Esophagus muscularis mucosa (tissue), 4 donors: ENCODE data around the gene BEX3. TPM values are rescaled to one million over a fixed set of nuclear protein-coding genes. Genes with fewer than 3 reads are reported as not detected.
"Not testable (repeated sequence)": the region's sequence is repeated elsewhere in the genome, so short reads cannot be mapped to it uniquely, and the experiment has no call there.

Experiments used
- DNase-seq: peaks from one replicate; pipeline ENCODE4 v3.0.0-alpha.2; 2017; ENCODE audit errors: extremely low spot score
- H3K27ac ChIP-seq, 4 donors: fragments of 200-600 bp; sonication (generic); replicated peaks in 1 of 4; 1 replicate in 3 of 4; 2 replicates in 1 of 4; pipeline ENCODE4 v1.5.1; 2016 to 2019; ENCODE audit warnings: mild to moderate bottlenecking in 1 of 4
- H3K27me3 ChIP-seq, 4 donors: fragments of 200-600 bp; sonication (generic); one replicate each; pipeline versions ENCODE4 v1.5.1 to v1.6.0; 2016 to 2019
- H3K36me3 ChIP-seq, 4 donors: fragments of 200-600 bp; sonication (generic); one replicate each; pipeline ENCODE4 v1.5.1; 2016 to 2019
- H3K4me1 ChIP-seq, 4 donors: fragments of 200-600 bp; sonication (generic); one replicate each; pipeline ENCODE4 v1.5.1; 2016 to 2019
- H3K4me3 ChIP-seq, 4 donors: fragments of 200-600 bp; sonication (generic); 1 replicate in 2 of 4; 2 replicates in 2 of 4; pipeline ENCODE4 v1.5.1; 2016 to 2019; ENCODE audit warnings: mild to moderate bottlenecking in 4 of 4, moderate library complexity in 1 of 4
- H3K9me3 ChIP-seq, 4 donors: fragments of 200-600 bp; sonication (generic); 1 replicate in 3 of 4; 2 replicates in 1 of 4; pipeline ENCODE4 v1.5.1; 2016 to 2019
- EP300 ChIP-seq: sonication (generic); formaldehyde crosslinking; IDR thresholded peaks from one replicate; pipeline ENCODE4 v1.6.1; 2017; ENCODE audit warnings: antibody characterized with exemption
- POLR2A ChIP-seq: fragments of 450-650 bp; IDR thresholded peaks from one replicate; pipeline ENCODE4 v1.6.1; 2017; ENCODE audit warnings: antibody characterized with exemption, moderate library complexity, mild to moderate bottlenecking, low read depth
- POLR2AphosphoS5 ChIP-seq, 2 donors: sonication (generic); formaldehyde crosslinking; IDR thresholded peaks; one replicate each; pipeline ENCODE4 v1.6.1; 2017; ENCODE audit warnings: antibody characterized with exemption in 2 of 2
- WGBS: methylation state at CpG from one replicate; pipeline ENCODE4 v1.1.5; 2018; 5-methylcytosine and 5-hydroxymethylcytosine counted together
- intact Hi-C: fragments of 100-400 bp; cut with DNase I; formaldehyde crosslinking; loops from one replicate; pipeline ENCODE4 v1.15.1; 2023
- total RNA-seq, 4 donors: library from RNA; depleted of rRNA; stranded (reverse); fragments of >200 nt; gene quantifications; one replicate each; pipeline versions ENCODE4 v1.1.0 to v1.2.1, GENCODE V29; 2016
- TF ChIP-seq, protein P1 (sequence below), 3 experiments: fragments of 200-600 bp in 2 of 3; fragments of 450-650 bp in 1 of 3; sonication (generic) in 2 of 3; IDR thresholded peaks; one replicate each; pipeline ENCODE4 v1.5.1; 2017 to 2019; ENCODE audit warnings: antibody characterized with exemption in 3 of 3, mild to moderate bottlenecking in 2 of 3, moderate library complexity in 1 of 3

Gene BEX3
- total RNA-seq, 4 donors from 2014 or later, result 119 to 137 (median 130) TPM

DNA sequence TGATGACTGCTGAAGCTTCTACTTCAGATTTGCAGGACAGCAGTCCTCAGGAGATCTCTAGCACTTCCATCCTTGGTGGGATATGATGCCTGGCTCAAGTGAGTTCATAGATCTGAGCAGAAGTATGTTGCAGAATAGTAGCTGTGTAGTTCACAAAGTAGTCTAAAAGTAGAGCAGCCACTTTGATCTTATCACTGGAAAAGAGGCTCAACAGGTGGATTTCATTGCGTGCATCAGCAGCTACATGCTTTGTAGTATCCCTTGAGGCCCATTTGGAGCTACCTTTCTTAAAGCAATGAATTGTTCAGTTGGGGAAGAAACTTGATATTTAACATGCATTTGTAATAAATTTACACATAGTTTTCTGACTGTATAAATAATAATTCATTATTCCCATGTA, 29.9 kb downstream of the BEX3 start:
- DNase-seq, result no peak
- H3K36me3 ChIP-seq, result no peaks in the 10 kb centered on the region
- H3K4me1 ChIP-seq, result no peaks in the 10 kb centered on the region
- H3K27me3 ChIP-seq, result peaks cover 0 to 8% (median 0%) of the 10 kb centered on the region in 4 donors
- no peak overlapping the region for H3K27ac ChIP-seq
- TF ChIP-seq EP300, result no peak
- TF ChIP-seq POLR2A, result no peak
- no peak for TF ChIP-seq POLR2AphosphoS5 (IDR thresholded peaks at IDR 0.05)
- TF ChIP-seq, protein P1, sequence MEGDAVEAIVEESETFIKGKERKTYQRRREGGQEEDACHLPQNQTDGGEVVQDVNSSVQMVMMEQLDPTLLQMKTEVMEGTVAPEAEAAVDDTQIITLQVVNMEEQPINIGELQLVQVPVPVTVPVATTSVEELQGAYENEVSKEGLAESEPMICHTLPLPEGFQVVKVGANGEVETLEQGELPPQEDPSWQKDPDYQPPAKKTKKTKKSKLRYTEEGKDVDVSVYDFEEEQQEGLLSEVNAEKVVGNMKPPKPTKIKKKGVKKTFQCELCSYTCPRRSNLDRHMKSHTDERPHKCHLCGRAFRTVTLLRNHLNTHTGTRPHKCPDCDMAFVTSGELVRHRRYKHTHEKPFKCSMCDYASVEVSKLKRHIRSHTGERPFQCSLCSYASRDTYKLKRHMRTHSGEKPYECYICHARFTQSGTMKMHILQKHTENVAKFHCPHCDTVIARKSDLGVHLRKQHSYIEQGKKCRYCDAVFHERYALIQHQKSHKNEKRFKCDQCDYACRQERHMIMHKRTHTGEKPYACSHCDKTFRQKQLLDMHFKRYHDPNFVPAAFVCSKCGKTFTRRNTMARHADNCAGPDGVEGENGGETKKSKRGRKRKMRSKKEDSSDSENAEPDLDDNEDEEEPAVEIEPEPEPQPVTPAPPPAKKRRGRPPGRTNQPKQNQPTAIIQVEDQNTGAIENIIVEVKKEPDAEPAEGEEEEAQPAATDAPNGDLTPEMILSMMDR (IDR thresholded peaks at IDR 0.05), result no peak
- H3K9me3 ChIP-seq, result no peaks in the 10 kb centered on the region
- H3K4me3 ChIP-seq, result no peak overlapping the region
- intact Hi-C loops, result no loop called here
- 71% methylated on average over 1 of the region's 1 CpG for WGBS

DNA sequence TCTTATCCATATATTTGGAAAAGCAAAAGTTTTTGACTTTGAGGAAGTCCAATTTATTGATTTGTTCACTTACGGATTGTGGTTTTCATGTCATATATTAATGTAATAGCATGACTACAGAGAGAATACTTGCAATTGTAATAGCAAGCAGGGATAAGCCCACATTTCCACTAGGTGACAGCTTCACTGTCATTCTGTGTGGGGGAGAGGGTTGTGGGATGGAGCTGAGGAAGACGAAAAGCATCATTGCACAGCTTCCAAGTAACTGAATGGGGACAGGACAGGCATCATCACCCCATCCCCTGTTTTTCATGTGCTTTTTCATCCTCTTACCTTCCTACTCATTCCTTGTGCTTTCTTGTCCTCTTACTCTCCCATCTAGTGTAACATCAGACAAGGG, 31.4 kb downstream of the BEX3 start:
- no peaks in the 10 kb centered on the region for H3K4me1 ChIP-seq
- intact Hi-C loops, result no loop called here
- no peak for TF ChIP-seq EP300
- TF ChIP-seq POLR2AphosphoS5 (IDR thresholded peaks at IDR 0.05), result no peak
- no peak for TF ChIP-seq POLR2A
- TF ChIP-seq, protein P1 (IDR thresholded peaks at IDR 0.05), result no peak
- no peaks in the 10 kb centered on the region for H3K9me3 ChIP-seq
- peaks cover 0 to 8% (median 0%) of the 10 kb centered on the region in 4 donors for H3K27me3 ChIP-seq
- 78% methylated on average over 2 of the region's 2 CpGs for WGBS
- H3K4me3 ChIP-seq, result no peak overlapping the region
- DNase-seq, result no peak
- no peaks in the 10 kb centered on the region for H3K36me3 ChIP-seq
- H3K27ac ChIP-seq, result no peak overlapping the region

DNA sequence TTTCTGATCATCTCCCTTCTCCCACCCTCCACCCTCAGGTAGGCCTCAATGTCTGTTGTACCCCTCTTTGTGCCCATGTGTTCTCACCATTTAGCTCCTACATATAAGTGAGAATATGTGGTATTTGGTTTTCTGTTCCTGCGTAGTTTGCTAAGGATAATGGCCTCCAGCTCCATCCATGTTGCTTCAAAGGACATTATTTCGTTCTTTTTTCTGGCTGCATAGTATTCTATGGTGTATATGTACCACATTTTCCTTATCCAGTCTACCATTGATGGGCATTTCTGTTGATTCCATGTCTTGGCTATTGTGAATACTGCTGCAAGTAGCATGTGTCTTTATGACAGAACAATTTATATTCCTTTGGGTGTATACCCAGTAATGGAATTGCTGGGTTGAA, 35.4 kb downstream of the BEX3 start:
- H3K27ac ChIP-seq, H3K9me3 ChIP-seq, H3K27me3 ChIP-seq, intact Hi-C loops, H3K36me3 ChIP-seq, H3K4me3 ChIP-seq, DNase-seq, H3K4me1 ChIP-seq: not testable (repeated sequence)
- WGBS, result 63% methylated on average over 2 of the region's 2 CpGs

DNA sequence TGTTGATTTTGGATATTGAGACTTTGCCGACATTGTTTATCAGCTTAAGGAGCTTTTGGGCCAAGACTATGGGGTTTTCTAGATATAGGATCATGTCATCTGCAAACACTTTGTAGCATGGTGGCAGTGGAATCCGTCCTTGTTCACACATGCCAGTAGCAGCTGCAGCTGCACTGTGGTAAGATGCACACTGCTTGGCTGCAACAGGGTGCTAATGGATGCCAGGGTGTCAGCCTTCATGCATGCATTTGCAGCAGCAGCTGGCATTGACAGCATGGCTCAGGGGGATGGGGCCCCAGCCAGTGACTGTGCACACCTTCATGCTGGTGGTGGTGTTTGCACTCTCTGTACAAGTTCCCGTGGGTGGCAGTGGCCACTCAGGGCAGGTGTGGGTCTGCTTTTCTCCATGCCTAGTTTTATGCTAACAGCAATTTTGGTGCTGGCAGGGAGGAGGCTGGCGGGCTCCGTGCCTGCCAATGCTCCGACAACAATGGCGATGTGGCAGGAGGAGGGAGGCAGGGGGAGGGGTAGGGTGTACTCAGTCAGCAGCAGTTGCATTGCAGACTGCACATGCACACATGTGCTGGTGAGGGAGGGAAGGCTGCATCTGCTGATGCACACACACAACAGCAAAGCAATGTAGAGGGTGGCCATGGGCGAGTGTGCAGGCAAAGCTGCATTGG, 37.5 kb downstream of the BEX3 start:
- Histone ChIP-seq H3K27ac (no peak overlapping the region), H3K27me3 (no peaks in the 10 kb centered on the region), H3K4me1 (no peaks in the 10 kb centered on the region), H3K36me3 (no peaks in the 10 kb centered on the region), H3K4me3 (no peak overlapping the region), H3K9me3 (no peaks in the 10 kb centered on the region)
- DNase-seq, result no peak
- intact Hi-C loops, result no loop called here
- TF ChIP-seq EP300, result no peak
- TF ChIP-seq, protein P1 (IDR thresholded peaks at IDR 0.05), result no peak
- no peak for TF ChIP-seq POLR2A
- no peak for TF ChIP-seq POLR2AphosphoS5 (IDR thresholded peaks at IDR 0.05)
- WGBS, result 91% methylated on average over 8 of the region's 8 CpGs

DNA sequence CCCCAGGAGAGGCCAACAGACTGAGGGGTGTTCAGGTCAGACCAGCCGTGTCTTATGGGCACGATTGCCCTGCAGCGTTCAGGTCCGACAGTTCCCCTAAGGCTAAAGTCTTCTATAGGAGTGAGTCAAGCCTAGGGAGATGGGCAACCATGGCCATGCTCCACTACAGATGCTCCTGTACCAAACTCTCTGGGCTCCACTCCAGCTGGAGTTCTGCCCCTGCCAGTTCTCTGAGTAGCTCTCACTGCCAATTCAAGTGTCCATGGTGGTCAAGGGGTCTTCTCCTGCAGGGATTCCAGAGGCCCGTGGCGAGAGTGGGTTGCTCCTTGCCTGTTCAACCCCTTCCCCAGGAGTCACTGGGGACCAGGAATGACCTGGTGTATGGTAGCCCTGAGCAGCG, 38.2 kb downstream of the BEX3 start:
- WGBS, result 79% methylated on average over 3 of the region's 7 CpGs
- DNase-seq, result no peak
- intact Hi-C loops, result no loop called here
- no peak overlapping the region for H3K4me3 ChIP-seq
- H3K27me3 ChIP-seq, result no peaks in the 10 kb centered on the region
- H3K36me3 ChIP-seq, result no peaks in the 10 kb centered on the region
- H3K9me3 ChIP-seq, result no peaks in the 10 kb centered on the region
- H3K4me1 ChIP-seq, result no peaks in the 10 kb centered on the region
- H3K27ac ChIP-seq, result no peak overlapping the region
- no peak for TF ChIP-seq POLR2AphosphoS5 (IDR thresholded peaks at IDR 0.05)
- TF ChIP-seq, protein P1 (IDR thresholded peaks at IDR 0.05), result no peak
- no peak for TF ChIP-seq EP300
- no peak for TF ChIP-seq POLR2A
